HG02610 (cell line): Measurements from ENCODE around the gene SRP68.

Experiments used
- ATAC-seq: cut with Tn5 transposase; IDR thresholded peaks from one replicate; pipeline ENCODE4 v1.9.1; 2021; ENCODE audit warnings: mild to moderate bottlenecking, moderate library complexity; ENCODE audit not compliant: unreplicated experiment

SRP68 gene

GRCh38 chr17:76090517-76091129 is 18.3 kb upstream of the SRP68 start:
- no peak for ATAC-seq

GRCh38 chr17:76089680-76090516 is 17.6 kb upstream of the SRP68 start:
- ATAC-seq, result no peak

- ATAC-seq, result no peak
Measured at GRCh38 chr17:76088868-76089576, 16.7 kb upstream of the SRP68 start.

- no peak for ATAC-seq
Measured at GRCh38 chr17:76088041-76088867, 15.9 kb upstream of the SRP68 start.

GRCh38 chr17:76087531-76087930 is 15.2 kb upstream of the SRP68 start:
- no peak for ATAC-seq

GRCh38 chr17:76086384-76086783 is 14.1 kb upstream of the SRP68 start:
- ATAC-seq, result no peak

GRCh38 chr17:76085731-76086366 is 13.5 kb upstream of the SRP68 start:
- no peak for ATAC-seq

- ATAC-seq, result no peak
Measured at GRCh38 chr17:76085066-76085730, 12.9 kb upstream of the SRP68 start.

GRCh38 chr17:76083536-76084182 is 11.3 kb upstream of the SRP68 start:
- no peak for ATAC-seq

- no peak for ATAC-seq
Measured at GRCh38 chr17:76082326-76083251, 10.3 kb upstream of the SRP68 start.

GRCh38 chr17:76081295-76082210 is 9.2 kb upstream of the SRP68 start:
- no peak for ATAC-seq

- ATAC-seq, result no peak
Measured at GRCh38 chr17:76080768-76081287, 8.5 kb upstream of the SRP68 start.

GRCh38 chr17:76079956-76080767 is 7.8 kb upstream of the SRP68 start:
- no peak for ATAC-seq

- ATAC-seq, result no peak
Measured at GRCh38 chr17:76079535-76079955, 7.2 kb upstream of the SRP68 start.

GRCh38 chr17:76078860-76079534 is 6.7 kb upstream of the SRP68 start, which contains the start of gene ZACN:
Gene ZACN, plus strand, starts transcription at chr17:76079182. Its CDS starts 83 bp downstream, at chr17:76079265.
- no peak for ATAC-seq
